AG04449 (cell line): ENCODE measurements around the gene SLX4IP.
"Not testable (repeated sequence)": the region's sequence is repeated elsewhere in the genome, so short reads cannot be mapped to it uniquely, and the experiment has no call there.

Source experiments
- CTCF ChIA-PET: fragments of 350-600 bp; formaldehyde crosslinking; extraction: SDS; loops from one replicate; lab custom pipeline; 2021; ENCODE audit warnings: antibody characterized with exemption; lab: Yijun Ruan, JAX
- POLR2A ChIA-PET: fragments of 400-600, 350-600 bp; formaldehyde crosslinking; extraction: SDS; loops from one replicate; lab custom pipeline; 2020; ENCODE audit warnings: antibody characterized with exemption, inconsistent platforms; lab: Yijun Ruan, JAX
- DNase-seq: peaks from one replicate; pipeline ENCODE4 v3.0.0-alpha.2; 2010; ENCODE audit warnings: low read depth, low spot score
- H3K4me3 ChIP-seq: 2 replicates; pipeline ENCODE4 v1.5.1; 2011; ENCODE audit warnings: low read depth, mild to moderate bottlenecking, control low read depth, low read length
- TF ChIP-seq, protein P1 (sequence below): IDR thresholded peaks from one replicate; pipeline ENCODE4 v1.5.1; 2011; ENCODE audit warnings: mild to moderate bottlenecking, moderate library complexity, low read length, control low read depth, inconsistent platforms; ENCODE audit not compliant: insufficient read depth; ENCODE audit errors: missing control alignments

SLX4IP gene

DNA sequence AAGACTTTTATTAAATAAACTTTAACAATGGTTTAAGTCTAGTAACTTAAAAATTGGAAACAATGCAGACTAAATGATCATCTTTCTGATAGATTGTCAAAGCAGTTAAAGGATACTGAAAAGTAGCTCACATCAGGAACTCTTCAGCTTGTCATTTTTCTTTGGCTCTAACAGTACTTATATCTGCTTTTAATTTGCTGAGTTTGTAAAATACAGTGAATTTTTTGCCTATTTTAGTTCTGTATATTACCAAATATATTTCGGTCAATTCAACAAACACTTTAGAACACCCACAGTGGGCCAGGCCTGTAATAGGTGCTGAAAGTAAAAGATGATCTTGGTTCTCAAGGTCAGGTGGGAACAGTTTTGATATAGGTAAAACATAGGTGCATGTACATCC lies 23.4 kb upstream of the SLX4IP start:
- DNase-seq: no peak
- POLR2A ChIA-PET: no interaction called here
- no peak overlapping the region for H3K4me3 ChIP-seq
- CTCF ChIA-PET: interaction anchor here (0.7 to 2.6 kb wide), 4 partner anchors 13 to 433 kb away, joined by 3 to 10 read pairs (median 4); no protein-coding TSS in a partner anchor
- TF ChIP-seq, protein P1, sequence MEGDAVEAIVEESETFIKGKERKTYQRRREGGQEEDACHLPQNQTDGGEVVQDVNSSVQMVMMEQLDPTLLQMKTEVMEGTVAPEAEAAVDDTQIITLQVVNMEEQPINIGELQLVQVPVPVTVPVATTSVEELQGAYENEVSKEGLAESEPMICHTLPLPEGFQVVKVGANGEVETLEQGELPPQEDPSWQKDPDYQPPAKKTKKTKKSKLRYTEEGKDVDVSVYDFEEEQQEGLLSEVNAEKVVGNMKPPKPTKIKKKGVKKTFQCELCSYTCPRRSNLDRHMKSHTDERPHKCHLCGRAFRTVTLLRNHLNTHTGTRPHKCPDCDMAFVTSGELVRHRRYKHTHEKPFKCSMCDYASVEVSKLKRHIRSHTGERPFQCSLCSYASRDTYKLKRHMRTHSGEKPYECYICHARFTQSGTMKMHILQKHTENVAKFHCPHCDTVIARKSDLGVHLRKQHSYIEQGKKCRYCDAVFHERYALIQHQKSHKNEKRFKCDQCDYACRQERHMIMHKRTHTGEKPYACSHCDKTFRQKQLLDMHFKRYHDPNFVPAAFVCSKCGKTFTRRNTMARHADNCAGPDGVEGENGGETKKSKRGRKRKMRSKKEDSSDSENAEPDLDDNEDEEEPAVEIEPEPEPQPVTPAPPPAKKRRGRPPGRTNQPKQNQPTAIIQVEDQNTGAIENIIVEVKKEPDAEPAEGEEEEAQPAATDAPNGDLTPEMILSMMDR: no peak

DNA sequence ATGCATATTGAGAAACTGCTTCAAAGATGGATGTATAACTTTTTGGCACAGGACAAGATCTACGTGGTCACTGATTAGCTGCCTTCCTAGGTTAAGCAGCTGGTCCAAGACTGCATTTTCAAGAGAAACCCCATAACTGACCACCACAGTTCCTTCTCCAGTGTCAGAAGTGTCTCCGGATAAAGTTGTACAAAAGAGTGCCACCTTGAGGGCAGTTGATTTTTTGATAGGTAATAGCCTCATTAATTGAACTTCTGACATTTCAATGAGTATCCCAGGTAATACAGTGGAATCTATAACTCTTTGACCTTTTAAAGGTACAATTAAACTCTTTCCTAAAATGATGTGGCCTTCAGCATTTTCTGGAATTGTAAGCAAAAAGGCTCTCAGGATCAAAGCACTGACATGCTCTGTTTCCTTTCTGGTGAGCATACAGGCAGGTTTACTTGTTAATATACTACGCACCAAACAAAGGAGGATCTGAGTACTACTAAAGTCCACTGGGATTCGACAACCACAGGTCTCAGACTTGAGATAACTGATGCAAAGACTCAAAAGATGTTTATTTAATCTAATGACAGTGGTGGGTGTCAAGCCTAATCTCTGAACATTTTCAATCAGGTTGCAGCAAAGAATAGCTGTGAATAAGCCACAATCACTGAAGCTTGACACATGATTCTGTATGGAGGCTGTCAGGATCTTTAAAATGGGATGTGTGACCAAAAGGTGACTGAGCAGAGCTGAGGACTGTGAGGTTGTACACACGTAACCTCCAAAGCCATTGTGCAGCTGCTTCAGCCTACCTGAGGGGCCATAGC lies 22.3 kb upstream of the SLX4IP start:
- POLR2A ChIA-PET: no interaction called here
- TF ChIP-seq, protein P1: no peak
- no peak overlapping the region for H3K4me3 ChIP-seq
- no peak for DNase-seq
- CTCF ChIA-PET: interaction anchor here (0.9 to 6.4 kb wide), 7 partner anchors 11 to 436 kb away, joined by 3 to 48 read pairs (median 5); no protein-coding TSS in a partner anchor

DNA sequence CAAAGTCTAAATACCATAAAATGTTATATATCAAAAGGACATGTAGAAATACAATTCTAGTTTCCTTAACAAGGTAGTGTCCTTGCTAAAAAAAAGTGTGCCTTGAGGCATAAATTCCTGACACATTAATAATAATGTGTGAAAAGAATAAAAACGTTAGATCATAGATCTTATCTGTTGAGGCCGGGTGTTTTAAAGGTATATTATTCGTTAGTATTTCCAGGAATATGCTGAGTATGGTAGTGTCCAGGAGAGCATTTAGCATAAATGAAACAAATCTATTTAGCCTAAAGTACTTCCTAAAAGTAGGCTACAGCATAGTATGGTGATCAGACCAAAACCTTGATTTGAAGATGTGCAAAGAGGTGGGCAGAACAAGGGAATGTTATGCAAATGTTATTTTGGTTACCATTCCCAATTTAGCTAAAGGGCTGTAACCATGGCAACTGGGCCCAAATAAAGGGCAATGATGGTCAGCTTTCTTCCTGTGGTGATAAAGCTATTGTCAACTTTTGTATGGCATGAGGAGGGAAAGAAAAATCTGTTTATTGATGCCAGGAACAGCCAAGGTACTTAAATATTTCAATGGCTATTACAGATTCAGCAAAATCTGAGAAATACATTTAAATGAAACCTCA lies 20.0 kb upstream of the SLX4IP start:
- TF ChIP-seq, protein P1: no peak
- DNase-seq: no peak
- H3K4me3 ChIP-seq: no peak overlapping the region
- ChIA-PET POLR2A (no interaction called here), CTCF (interaction anchor here (1.7 to 6.4 kb wide), 2 partner anchors 12 to 324 kb away, joined by 5 to 48 read pairs; no protein-coding TSS in a partner anchor)

DNA sequence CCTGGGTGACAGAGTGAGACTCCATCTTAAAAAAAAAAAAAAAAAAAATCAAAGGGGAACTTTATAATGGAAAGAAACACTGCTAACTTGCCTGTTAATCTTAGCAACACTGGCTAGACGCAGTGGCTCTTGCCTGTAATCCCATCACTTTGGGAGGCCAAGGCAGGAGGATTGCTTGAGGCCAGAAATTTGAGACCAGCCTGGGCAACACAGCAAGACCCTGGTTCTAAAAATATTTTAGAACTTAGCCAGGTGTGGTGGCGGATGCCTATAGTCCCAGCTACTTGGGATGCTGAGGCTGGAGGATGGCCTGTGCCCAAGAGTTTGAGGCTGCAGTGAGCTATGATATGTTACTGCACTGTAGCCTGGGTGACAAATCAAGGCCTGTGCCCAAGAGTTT lies 17.9 kb upstream of the SLX4IP start:
- H3K4me3 ChIP-seq, DNase-seq, POLR2A ChIA-PET: not testable (repeated sequence)
- CTCF ChIA-PET: interaction anchor here (6.4 kb wide), 1 partner anchor 10 kb away, joined by 48 read pairs; no protein-coding TSS in a partner anchor

DNA sequence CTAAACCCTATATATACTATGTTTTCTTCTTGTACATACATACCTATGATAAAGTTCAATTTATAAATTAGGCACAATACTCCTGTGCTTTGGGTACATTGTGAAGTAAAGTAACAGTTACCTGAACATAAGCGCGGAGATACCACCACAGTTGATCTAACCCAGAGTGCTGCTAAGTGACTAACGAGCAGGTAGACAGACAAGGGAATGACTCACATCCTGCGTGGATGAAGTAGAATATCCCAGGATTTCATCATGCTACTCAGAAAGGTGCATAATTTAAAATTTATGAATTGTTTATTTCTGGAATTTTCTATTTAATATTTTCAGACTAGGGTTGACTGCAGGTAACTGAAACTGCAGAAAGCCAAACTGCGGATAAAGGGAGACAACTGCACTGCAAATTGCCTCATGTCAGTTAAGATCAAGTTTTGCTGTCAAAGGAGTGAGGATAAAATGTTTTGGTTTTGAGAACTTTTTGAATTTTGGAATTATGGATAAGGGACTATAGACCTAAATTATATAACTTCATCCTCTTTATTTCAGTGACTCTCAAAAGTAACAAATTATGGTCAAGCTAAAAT lies 15.5 kb upstream of the SLX4IP start:
- CTCF ChIA-PET: no interaction called here
- DNase-seq: no peak
- POLR2A ChIA-PET: no interaction called here
- H3K4me3 ChIP-seq: no peak overlapping the region
- TF ChIP-seq, protein P1: no peak

DNA sequence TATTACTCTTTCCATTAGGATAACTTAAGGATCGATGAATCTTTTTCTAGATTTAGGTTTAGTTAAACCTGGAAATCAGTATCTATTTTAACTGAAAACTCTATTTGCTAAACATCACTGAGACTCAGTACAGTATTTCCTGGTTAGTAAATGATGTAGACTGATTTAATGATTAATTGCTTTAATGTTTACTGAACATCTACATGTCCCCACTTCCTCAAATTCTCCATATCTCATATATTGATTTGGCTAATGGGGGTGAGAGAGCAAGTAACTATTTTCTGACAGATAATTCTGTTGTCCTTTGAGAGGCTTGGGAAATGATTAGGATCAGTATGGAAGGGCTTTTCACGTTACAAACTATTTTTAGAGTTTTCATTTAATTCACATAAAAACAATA lies 11.4 kb upstream of the SLX4IP start:
- TF ChIP-seq, protein P1: no peak
- DNase-seq: no peak
- ChIA-PET CTCF (interaction anchor here (1.0 to 6.3 kb wide), 5 partner anchors 8 to 807 kb away, joined by 5 to 73 read pairs (median 18); no protein-coding TSS in a partner anchor), POLR2A (no interaction called here)
- no peak overlapping the region for H3K4me3 ChIP-seq
